Ovary (tissue), 3 donors: Measurements from ENCODE around the gene WDR82.

ENCODE experiments used
- POLR2A ChIP-seq: fragments of 450-650 bp; IDR thresholded peaks from one replicate; pipeline ENCODE4 v1.6.1; 2017; ENCODE audit warnings: antibody characterized with exemption, mild to moderate bottlenecking, moderate library complexity
- TF ChIP-seq, protein P1 (sequence below), 3 donors: fragments of 450-650 bp in 2 of 3; fragments of 200-600 bp in 1 of 3; IDR thresholded peaks; one replicate each; pipeline versions ENCODE4 v1.5.1 to v1.8.0; 2016 to 2022; ENCODE audit warnings: antibody characterized with exemption in 3 of 3, mild to moderate bottlenecking in 1 of 3
- donor health status: DM: no; HTN: no; CAD: no.

DNA sequence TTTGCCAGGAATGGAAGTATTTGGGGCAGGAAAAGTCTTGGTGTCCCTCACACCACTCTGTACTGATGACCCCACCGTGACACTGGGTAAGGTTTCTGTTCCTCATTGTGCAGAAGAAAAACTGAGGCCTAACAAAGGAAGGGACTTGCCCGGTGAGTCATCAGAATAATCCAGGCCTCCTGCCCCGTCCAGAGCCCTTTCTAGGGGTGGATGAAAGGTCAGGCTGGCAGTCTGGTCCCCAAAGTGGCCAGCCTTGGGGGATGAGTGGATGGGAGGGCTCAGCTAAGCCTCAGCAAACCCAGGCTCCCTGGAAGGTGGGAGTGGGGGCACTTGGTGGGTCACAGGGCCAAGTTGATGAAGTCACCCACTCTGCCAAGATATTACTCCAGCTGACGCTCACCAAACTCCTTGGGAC lies 35.3 kb upstream of the WDR82 start:
- no peak for TF ChIP-seq POLR2A
- TF ChIP-seq, protein P1, sequence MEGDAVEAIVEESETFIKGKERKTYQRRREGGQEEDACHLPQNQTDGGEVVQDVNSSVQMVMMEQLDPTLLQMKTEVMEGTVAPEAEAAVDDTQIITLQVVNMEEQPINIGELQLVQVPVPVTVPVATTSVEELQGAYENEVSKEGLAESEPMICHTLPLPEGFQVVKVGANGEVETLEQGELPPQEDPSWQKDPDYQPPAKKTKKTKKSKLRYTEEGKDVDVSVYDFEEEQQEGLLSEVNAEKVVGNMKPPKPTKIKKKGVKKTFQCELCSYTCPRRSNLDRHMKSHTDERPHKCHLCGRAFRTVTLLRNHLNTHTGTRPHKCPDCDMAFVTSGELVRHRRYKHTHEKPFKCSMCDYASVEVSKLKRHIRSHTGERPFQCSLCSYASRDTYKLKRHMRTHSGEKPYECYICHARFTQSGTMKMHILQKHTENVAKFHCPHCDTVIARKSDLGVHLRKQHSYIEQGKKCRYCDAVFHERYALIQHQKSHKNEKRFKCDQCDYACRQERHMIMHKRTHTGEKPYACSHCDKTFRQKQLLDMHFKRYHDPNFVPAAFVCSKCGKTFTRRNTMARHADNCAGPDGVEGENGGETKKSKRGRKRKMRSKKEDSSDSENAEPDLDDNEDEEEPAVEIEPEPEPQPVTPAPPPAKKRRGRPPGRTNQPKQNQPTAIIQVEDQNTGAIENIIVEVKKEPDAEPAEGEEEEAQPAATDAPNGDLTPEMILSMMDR (IDR thresholded peaks at IDR 0.05), result no peak
